ENCODE data around the gene DNAJB8.

GRCh38 chr3:128473180-128473519 is 6.5 kb upstream of the DNAJB8 start:
- TF ChIP-seq GABPA (tag; conservative IDR thresholded peaks at IDR 0.05; ENCODE audit: low read depth) (no peak), CTCFL (IDR thresholded peaks at IDR 0.05; ENCODE audit: borderline replicate concordance, insufficient read depth, low read depth, low read length, poor library complexity, severe bottlenecking) (no peak), EZH2 (IDR thresholded peaks at IDR 0.05; ENCODE audit: borderline replicate concordance, low read depth, low read length) (no peak), TFE3 (CRISPR knock-in tag; IDR thresholded peaks at IDR 0.05) (no peak), USF1 (CRISPR knock-in tag; IDR thresholded peaks at IDR 0.05) (no peak), PRPF4 (IDR thresholded peaks at IDR 0.05; ENCODE audit: insufficient read depth, low read depth, low read length, poor library complexity, severe bottlenecking) (no peak)
- TF ChIP-seq, protein P1, sequence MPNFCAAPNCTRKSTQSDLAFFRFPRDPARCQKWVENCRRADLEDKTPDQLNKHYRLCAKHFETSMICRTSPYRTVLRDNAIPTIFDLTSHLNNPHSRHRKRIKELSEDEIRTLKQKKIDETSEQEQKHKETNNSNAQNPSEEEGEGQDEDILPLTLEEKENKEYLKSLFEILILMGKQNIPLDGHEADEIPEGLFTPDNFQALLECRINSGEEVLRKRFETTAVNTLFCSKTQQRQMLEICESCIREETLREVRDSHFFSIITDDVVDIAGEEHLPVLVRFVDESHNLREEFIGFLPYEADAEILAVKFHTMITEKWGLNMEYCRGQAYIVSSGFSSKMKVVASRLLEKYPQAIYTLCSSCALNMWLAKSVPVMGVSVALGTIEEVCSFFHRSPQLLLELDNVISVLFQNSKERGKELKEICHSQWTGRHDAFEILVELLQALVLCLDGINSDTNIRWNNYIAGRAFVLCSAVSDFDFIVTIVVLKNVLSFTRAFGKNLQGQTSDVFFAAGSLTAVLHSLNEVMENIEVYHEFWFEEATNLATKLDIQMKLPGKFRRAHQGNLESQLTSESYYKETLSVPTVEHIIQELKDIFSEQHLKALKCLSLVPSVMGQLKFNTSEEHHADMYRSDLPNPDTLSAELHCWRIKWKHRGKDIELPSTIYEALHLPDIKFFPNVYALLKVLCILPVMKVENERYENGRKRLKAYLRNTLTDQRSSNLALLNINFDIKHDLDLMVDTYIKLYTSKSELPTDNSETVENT (CRISPR knock-in tag; IDR thresholded peaks at IDR 0.05) = no peak
- TF ChIP-seq, protein P2, sequence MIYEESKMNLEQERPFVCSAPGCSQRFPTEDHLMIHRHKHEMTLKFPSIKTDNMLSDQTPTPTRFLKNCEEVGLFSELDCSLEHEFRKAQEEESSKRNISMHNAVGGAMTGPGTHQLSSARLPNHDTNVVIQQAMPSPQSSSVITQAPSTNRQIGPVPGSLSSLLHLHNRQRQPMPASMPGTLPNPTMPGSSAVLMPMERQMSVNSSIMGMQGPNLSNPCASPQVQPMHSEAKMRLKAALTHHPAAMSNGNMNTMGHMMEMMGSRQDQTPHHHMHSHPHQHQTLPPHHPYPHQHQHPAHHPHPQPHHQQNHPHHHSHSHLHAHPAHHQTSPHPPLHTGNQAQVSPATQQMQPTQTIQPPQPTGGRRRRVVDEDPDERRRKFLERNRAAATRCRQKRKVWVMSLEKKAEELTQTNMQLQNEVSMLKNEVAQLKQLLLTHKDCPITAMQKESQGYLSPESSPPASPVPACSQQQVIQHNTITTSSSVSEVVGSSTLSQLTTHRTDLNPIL (CRISPR knock-in tag; IDR thresholded peaks at IDR 0.05) = no peak

Measured in K562 (cell line).